ENCODE measurements around the gene ARHGEF10L. TPM values are rescaled to one million over a fixed set of nuclear protein-coding genes. Genes with fewer than 3 reads are reported as not detected.

The ARHGEF10L gene
- polyA plus RNA-seq, 3 donors = 19.8 to 71.8 (median 20.8) TPM

DNA sequence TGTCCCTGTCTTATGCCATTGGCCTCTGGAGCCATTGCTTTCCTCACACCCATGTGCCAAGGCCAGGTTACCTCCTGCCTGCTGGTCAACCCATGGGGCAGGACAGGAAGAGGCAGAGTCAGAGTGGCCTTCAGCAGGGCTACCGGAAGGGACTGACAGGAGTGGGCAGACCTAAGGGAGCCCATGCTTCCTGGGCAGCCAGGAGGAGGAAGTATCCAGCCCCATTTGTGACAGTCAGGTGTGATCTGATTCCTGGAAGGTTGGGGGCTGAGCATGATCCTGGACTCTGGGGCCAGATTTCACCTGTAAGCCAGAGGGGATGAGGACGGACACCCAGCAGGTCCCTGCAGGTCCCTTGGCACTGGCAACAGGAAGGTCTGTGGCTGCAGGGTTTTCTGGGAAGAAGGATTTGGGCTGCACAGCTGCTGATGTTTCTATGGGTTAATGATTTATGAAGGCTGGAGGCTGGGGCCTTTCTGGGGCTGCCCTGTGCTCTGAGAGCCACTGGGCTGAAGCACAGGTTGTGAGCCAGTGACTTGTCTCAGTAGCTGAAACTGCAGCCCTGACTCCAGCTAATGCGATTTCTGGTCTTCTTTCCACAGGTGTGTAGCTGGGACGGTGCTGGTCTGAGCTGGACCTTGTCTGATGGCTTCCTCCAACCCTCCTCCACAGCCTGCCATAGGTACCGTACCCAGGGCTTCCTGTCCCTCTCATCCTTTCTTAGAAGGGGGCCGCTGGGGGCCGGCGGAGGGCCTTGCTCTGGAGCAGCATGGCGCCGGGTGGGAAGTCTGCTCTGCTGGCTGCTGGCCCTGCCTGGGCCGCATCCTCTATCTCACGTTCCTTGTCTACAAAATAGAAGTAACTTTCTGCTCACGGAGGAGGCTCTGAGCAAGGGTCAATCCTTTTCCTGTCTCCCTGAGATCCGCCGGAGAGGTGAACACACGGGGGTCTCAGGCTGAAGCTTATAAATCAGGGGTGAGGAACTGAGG lies 40.7 kb downstream of the ARHGEF10L start:
- WGBS, 3 donors = 22 to 66% (median 63%) methylated on average over 16 of the region's 16 CpGs
- H3K27ac ChIP-seq (ENCODE audit: low read depth, low read length) = no peak overlapping the region

DNA sequence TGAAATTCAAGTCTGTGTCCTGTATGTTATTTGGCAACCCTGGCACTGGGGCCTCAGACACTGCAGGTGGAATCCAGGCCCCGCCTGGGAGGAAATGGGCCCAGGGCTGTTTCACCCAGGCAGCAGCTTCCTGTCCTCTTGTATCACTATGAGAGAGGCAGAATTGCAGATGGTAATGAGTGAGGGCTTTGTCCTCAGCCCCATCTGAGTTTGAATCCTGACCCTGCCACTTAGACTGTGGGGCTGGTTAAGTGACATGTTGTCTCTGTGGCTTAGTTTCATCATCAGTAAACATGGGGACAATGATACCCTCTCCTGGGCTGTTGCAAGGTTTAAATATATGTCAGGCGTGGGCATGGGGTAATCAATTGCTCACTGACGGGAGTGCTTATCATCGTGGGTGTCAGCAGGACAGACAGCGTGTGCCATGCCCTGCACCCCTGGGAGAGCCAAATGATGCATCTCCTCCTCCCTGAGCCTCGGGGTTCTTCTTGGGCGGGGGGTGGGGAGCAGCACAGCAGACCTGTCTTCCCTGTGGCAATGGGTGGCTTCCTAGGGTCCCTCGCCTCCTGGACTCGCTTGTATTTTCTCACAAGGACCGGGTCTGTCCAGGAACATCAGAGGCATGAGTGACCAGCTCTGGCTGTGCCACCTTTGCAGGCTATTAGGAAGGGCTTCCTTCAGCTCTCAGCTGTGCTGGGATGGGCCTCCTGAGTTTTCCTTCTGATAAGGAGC lies 42.1 kb downstream of the ARHGEF10L start:
- WGBS, 3 donors = 38 to 71% (median 58%) methylated on average over 10 of the region's 10 CpGs
- H3K27ac ChIP-seq (ENCODE audit: low read depth, low read length) = no peak overlapping the region

DNA sequence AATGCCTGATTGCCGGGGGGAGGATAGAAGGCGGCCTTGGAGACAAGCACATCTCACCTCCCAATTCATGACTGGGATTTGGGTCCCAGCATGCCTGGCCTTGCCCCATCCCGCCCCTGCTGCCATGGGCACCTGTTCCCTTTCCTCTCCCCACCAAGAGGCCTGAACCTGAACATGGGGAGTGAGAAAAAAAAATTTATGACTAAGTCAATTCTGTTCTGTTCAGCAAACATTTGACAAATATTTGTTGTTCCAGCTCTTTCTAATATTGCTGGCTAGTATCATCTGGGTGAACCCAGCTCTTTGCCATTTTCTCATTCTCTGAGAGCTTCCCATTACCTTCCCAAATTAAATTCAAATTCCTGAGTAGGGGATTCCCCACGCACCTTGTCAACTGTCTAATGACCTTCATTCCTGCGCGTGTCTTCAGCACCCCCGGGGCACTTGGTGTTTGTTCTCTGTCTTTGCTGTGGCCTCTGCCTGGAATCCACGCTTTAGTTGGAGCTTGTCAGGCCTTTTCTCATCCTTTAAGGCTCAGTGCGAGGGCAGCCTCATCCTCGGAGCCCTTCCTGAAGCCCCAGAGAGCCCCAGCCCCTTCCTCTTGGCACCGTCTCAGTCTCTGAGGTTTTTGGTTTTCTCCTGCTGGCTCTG lies 42.8 kb downstream of the ARHGEF10L start:
- 30 to 63% (median 62%) methylated on average over 11 of the region's 11 CpGs for WGBS, 3 donors
- no peak overlapping the region for H3K27ac ChIP-seq (ENCODE audit: low read depth, low read length)

DNA sequence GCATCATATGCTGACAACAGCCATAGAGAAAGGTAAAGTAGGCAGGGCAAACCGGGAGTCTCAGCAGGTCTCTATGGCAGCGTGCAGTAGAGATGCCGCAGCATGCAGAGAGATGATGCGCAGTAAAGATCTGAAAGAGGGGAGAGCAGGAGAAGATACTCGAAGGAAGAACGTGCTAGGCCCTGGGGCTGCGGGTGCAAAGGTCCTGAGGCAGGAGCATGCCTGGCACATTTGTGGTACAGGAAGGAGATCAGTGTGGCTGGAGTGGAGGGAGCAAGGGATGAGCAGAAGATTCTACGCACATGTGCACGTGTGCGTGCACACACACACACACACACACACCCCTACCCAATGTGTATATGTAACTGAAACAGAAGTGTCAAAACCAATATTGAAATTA lies 45.0 kb downstream of the ARHGEF10L start:
- H3K27ac ChIP-seq (ENCODE audit: low read depth, low read length) = no peak overlapping the region
- 94 to 95% (median 94%) methylated on average over 10 of the region's 10 CpGs for WGBS, 3 donors

DNA sequence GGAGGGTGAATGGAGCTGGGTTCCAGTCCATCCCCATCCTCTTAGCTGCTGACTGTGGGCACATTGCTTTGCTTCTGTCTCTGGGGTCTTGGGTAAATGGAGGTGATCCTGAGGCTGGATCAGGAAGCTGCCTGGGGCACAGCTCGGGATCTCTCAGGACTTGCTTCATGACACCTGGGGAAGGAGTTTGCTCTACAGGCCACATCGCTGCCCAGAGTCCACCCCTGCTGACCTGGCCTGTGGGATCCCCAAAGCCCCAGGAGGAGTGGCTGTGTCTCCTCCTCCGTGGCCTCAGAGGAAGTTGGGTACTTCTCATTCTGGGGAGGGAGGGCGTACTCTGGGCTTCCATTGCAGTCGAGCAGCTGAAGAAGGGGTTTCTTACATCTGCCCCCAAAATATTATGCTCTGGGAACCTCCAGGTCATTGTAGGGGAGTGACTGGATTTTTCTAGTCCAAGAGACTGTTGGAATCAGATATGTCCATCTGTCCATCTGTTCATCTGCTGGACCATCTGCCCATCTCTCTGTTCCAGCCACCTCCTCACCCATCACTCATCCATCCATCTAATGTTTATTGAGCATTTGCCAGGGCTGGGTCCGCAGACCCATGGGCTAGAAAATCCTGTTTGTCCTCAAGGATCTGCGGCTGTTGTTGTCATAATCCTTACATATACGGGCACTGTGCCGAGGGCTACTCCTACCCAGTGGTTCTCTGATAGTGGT lies 45.9 kb downstream of the ARHGEF10L start:
- H3K27ac ChIP-seq (ENCODE audit: low read depth, low read length) = no peak overlapping the region
- WGBS, 3 donors = 67 to 83% (median 73%) methylated on average over 9 of the region's 9 CpGs

DNA sequence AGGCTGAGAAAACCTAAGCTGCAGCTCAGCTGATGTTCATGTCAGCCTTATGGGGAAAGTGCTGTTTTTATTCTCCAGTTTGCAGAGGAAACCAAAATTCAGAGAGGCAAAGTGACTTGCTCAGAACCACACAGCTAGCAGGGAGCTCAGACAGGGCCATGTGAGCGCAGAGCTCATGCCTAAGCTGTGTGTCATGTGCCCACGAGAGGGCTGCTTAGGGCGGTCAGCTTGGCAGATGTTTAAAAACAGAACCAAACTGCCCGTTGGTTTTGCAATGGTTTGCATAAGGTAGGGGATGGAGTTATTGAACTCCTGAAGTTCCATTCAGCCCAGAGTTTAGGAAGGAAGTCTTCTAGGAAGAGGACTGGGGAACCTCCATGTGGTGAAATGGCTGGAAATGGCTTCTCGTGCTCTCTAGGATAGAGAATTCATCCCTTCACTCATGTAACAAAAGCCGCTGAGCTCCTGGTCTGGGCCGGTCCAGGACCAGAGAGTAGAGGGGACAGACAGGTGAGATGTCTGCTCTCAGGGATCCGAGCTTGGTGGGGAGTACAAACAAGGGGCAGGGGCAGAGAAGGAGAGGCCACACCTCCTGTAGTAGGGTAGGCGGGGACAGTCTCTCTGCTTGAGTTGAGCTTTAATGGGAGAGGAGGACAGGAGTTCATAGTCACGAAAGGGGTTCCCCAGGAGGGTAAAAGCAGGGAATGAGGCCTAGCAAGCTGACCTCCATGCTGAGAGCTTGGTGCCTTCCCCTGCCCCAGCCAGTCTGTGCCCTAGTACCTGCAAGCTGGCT lies 46.9 kb downstream of the ARHGEF10L start:
- no peak overlapping the region for H3K27ac ChIP-seq (ENCODE audit: low read depth, low read length)
- WGBS, 3 donors = 57 to 79% (median 57%) methylated on average over 10 of the region's 10 CpGs

DNA sequence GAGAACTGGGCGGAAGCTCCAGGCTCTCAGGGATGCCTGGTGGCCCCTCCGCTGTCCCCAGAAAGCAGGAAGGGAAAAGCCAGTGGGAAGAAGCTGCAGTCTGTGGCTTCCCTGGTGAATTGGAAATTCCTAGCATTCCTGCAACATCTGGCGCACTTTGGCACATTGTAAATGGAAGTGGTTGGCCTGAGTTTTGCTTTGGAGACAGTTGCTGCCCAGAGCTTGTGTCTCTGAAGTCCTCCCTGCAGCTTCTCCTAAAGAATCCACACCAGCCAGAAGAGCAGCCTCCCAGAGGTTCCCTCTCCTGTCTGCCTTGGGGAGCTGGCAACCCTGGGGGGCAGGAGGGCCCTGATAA lies 48.2 kb downstream of the ARHGEF10L start:
- 57 to 69% (median 69%) methylated on average over 3 of the region's 3 CpGs for WGBS, 3 donors
- H3K27ac ChIP-seq (ENCODE audit: low read depth, low read length) = no peak overlapping the region

DNA sequence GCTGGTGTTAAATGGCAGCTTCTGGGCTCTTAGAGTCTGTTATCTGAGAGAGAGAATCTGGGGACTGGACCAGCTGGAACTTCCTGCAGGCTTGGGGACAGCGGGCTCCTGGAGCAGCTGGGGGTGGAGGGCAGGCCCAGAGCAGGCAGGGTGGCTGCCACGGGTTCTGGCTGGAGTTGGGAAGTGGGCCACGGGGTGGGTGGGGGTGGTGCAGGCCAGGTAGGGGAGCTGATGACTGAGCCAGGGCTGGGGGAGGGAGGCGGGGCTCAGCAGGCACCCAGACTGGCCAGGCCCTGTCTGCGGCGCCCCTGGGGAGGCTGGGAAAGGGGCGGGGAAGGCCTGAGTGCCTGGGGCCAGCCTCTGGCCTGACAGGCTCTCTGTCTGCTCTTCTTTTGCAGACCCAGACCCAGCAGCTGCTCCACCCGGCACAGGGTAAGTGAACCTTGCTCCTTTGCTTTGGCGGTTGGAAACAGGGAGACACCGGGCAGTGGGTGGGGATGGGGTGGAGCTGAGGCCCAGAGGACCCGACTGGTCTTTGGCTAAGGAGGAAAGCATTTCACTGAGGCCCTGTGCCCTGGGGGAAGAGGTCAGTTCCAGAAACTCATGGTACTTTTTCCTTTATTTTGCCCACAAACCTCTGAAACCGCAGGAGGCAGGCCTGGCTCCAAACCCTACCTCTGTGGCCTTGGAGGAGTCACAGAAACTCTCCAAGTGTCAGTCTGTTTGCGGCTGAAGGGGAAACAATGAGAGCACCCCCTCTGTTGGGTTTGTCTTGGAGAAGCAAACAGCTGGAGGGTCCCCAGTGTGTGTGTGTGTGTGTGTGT lies 48.8 kb downstream of the ARHGEF10L start:
- no peak overlapping the region for H3K27ac ChIP-seq (ENCODE audit: low read depth, low read length)
- WGBS, 3 donors = 10 to 43% (median 36%) methylated on average over 12 to 13 of the region's 13 CpGs

DNA sequence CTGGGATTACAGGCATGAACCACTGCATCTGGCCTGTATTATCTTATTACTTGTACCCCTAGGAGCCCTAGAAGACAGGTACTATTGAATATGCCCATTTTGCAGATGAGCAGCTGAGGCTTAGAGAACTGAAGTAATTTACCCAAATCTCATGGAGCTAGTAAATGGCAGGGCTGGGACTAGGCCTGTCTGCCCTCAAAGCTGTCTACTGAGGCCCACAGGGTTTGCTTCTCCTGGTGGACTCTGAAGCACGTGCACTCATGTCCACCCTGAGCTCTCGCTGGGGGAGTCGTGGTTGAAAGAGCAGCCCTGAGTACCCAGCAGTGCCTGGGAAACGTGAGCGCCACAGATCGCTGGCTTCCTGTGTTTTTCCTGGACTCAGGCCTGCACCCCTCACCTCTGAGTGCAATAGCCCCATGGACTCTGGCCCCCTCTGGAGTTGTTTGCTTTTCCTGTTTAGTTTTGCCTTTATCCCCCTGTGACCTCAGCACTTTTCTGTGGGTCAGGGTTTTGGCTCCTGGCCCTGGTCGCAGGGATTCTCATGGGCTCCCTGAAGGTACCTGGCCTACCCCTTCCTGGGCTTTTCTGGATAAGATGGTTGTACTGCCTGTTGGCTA lies 52.4 kb downstream of the ARHGEF10L start:
- WGBS, 3 donors = 30 to 67% (median 53%) methylated on average over 7 of the region's 7 CpGs
- no peak overlapping the region for H3K27ac ChIP-seq (ENCODE audit: low read depth, low read length)

DNA sequence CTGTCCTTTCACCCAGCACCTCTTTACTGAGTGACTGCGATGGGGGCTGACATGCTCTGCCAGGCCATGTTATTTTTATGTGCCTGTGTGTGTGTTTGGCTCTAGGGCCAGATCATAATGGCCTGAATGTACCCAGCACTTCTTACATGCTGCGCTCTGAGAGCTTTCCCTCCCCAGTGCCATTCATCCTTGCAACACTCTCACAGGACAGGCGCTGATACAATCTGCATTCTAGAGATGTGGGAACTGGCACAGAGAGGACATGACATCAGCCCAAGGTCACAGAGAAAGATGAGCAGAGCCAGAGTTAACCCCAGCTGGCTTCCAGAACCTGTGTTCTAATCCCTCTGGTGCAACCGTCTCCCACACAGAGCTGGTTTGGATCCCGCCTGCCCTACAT lies 54.5 kb downstream of the ARHGEF10L start:
- no peak overlapping the region for H3K27ac ChIP-seq (ENCODE audit: low read depth, low read length)
- WGBS, 3 donors = 71 to 86% (median 76%) methylated on average over 5 of the region's 5 CpGs

DNA sequence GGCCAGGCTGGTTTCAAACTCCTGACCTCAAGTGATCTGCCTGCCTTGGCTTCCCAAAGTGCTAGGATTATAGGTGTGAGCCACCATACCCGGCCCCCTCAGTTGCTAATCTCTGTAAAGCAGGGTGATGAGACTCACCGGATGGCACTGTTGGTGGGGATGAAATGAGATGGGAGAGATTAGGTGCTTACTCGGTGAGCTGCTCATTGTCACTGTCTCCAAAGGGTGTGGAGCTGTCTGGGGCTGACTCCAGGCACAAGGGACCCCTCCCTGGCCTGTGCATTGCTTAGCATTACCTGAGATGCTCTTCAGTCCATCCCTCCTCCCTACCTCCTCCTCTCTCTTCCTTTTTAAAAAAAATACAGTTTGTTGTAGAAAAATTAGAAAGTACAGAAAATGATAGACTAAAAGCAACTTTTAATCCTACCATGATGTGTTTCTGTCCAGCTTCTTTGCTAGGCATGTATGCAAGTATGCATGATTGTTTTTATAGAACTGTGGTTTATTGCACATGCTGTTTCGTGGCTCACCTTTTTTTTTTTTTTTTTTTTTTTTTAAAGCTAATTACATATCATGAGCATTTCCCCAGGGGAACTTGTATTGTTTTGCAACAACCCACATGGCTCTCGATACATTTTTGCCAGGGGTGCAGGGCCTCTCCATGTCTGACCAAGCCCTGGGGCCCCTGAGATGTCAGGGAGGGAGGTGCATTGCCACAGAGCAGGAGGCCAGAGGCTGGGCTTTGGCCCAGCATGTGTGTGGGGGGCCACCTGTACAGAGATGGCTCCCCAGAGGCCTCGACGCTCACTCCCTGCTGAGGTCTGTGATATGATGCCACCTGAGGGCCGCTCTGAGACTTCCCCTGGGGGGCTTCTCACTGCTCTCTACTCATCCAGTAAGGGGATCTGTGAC lies 55.4 kb downstream of the ARHGEF10L start:
- H3K27ac ChIP-seq (ENCODE audit: low read depth, low read length) = no peak overlapping the region
- WGBS, 3 donors = 66 to 73% (median 70%) methylated on average over 7 to 8 of the region's 8 CpGs

DNA sequence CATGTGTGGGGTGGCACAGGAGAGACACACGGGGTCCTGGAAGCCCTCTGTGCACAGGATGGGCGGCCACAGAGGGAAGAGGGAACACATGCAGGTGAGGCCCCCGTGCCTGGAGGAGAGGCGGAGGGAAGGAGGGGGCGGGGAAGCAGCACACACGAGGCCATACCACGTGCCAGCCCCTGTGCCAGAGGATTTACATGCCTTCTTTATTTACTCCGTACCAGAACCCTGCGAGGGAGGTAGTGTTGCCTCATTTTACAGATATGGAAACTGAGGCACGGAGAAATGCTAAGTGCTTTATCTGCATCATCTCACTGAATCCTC lies 56.1 kb downstream of the ARHGEF10L start:
- H3K27ac ChIP-seq (ENCODE audit: low read depth, low read length) = no peak overlapping the region
- 64 to 84% (median 78%) methylated on average over 10 of the region's 10 CpGs for WGBS, 3 donors

DNA sequence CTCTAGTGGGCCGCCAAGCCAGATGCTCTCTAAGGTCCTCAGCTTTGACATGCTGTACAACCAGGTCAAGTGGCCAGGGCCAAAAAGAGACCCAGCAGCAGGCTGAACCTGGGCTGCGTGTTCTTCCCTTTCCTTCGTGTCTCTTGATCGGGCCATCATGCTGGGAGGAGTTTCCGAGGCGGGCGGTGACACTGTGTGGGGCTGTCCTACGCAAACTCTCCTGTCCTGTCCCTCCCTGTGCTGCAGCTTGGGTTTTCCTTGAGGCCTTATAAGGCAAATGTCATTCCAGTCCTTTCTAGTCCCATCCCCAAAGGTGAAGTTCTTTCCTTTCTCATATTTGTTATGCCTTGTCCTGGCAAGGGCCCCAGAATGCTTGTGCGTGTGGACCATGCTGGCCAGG lies 56.7 kb downstream of the ARHGEF10L start:
- no peak overlapping the region for H3K27ac ChIP-seq (ENCODE audit: low read depth, low read length)
- WGBS, 3 donors = 87 to 92% (median 90%) methylated on average over 9 of the region's 9 CpGs

DNA sequence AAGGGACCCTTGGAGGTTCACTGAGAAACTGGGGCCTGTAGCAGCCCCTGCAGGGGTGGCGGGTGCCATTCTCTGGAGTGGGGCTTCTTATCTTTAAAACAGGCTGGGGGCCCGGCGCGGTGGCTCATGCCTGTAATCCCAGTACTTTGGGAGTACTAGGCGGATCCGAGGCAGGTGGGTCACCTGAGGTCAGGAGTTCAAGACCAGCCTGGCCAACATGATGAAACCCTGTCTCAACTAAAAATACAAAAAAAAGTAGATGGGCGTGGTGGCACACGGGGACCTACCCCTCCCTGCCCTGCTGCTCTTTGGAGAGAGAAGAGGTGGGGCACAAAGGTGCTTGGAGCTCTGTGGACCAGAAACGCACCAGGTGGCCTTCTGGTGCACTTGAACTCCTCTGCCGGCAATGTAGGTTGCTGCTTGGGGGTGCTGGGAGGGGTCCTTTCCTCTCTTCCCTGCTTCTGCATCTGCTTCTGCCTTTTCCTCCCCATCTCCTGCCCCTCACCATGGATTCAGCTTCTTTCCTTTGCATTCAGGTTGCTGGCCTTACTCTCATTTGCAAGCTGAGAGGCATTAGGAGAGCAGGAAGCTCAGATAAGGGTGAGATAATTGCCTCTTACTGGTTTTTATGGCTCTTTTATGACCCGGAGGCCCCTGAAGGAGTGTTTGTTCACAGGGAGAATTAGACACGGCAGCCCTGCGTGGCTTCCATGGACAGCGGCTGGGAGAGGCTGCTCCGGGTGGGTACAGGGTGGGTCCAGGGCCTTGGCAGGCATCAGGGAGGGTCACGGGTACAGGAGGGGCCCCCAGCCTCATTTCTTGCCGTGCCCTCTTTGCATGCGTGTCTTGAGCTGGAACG lies 57.4 kb downstream of the ARHGEF10L start:
- 63 to 73% (median 64%) methylated on average over 19 of the region's 19 CpGs for WGBS, 3 donors

DNA sequence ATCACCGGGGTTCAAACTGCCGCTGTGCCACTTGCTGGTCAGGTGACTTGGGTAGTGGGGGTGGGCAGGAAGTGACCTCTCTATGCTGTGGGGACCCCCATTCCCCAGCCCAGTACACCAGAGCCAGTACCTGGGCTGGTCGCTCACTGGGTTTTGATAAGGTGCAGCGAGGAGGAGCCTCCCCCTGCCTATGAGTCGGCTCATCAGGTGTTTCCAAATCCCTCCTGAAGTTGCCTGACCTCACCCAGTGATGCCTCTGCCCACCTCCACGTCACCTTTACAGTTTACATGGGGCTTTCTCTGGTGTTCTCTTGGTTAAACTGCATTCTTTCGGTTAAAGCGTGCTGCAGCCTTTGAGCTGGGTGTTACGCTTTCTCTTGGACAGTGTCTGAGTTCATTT lies 58.2 kb downstream of the ARHGEF10L start:
- no peak overlapping the region for H3K27ac ChIP-seq (ENCODE audit: low read depth, low read length)

More for the DNA sequence above, 57.4 kb downstream of the ARHGEF10L start:
- no peak overlapping the region for H3K27ac ChIP-seq (ENCODE audit: low read depth, low read length)

More for the DNA sequence above, 58.2 kb downstream of the ARHGEF10L start:
- WGBS, 3 donors = 83 to 93% (median 90%) methylated on average over 9 of the region's 9 CpGs

All from adipose tissue (tissue), 3 donors.